Measurements from ENCODE around the gene IGSF23.

The IGSF23 gene

DNA sequence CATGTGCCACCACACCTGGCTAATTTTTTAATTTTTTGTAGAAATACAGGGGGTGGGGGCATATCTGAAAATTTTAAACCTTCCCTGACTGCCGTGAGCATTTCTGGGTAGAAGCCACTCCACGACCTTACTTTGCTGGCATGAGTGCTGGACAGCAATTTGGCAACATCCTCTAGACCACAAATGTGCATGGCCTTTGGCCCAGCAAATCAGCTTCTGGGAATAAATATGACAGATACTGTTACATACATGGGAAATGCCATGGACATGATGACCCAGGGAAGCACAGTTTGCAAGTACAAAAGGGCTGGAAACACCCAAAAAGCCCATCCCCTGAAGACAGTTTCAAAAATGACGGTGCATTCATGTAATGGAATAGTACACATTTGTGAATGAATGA is 27.2 kb downstream of the IGSF23 start:
- no peak overlapping the region for H3K4me3 ChIP-seq (ENCODE audit: low read depth, low read length)

GRCh38 chr19:44641501-44642265 is 28.3 kb downstream of the IGSF23 start:
- H3K4me3 ChIP-seq (ENCODE audit: low read depth, low read length): no peak overlapping the region

DNA sequence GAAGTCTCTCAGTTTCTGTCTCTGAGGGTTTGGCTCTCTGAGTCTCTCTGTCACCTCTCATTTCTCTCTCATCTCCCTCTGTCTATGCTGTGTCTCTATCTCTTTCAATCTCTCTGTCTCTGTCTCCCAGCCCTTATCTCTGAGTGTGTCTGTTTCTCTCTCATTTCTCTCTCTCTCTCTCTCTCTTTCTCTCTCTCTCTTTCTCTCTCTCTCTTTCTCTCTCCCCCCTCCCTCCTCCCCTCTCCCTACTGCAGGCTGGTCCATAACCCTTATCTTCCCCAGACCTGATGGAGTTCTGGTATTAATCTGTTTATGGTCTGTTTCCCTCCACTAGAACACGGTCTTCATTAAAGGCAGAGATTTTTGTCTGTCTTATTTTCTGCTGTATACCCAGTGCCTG is 29.0 kb downstream of the IGSF23 start:
- no peak overlapping the region for H3K4me3 ChIP-seq (ENCODE audit: low read depth, low read length)

- H3K4me3 ChIP-seq (ENCODE audit: low read depth, low read length): peak within 1 kb of the TSS; percentile 76
Observed at GRCh38 chr19:44643605-44644401, 30.4 kb downstream of the IGSF23 start, which contains the start of gene PVR. TSS of gene PVR (plus strand) at chr19:44643910. CDS start at chr19:44644097, 187 bp downstream.

DNA sequence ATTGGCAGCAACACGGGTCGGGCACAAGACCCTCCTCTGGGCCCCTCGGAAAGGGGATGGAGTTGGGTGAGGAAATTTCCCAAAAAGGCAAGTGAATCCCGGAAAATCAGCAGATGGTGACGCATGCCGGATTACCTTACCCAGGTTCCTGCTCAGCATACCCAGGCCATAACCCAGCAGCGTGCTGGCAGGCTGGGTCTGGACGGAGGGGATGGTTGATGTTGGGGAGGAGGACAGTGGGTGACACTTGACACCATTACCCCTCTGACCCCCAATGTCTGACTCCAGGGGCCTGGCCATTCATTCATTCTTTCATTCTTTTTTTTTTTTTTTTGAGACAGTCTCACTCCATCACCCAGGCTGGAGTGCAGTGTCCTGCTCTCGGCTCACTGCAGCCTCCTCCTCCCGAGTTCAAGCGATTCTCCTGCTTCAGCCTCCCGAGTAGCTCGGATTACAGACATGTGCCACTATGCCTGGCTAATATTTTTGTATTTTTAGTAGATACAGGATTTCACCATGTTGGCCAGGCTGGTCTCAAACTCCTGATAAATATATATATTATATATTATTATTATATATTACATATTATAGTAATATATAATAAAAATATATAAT is 31.1 kb downstream of the IGSF23 start:
- H3K4me3 ChIP-seq (ENCODE audit: low read depth, low read length): peak overlapping the region; percentile 76

- H3K4me3 ChIP-seq (ENCODE audit: low read depth, low read length): no peak overlapping the region
Observed at GRCh38 chr19:44645407-44646048, 32.2 kb downstream of the IGSF23 start.

GRCh38 chr19:44646049-44646416 is 32.7 kb downstream of the IGSF23 start:
- H3K4me3 ChIP-seq (ENCODE audit: low read depth, low read length): no peak overlapping the region

GRCh38 chr19:44647144-44647543 is 33.8 kb downstream of the IGSF23 start:
- H3K4me3 ChIP-seq (ENCODE audit: low read depth, low read length): no peak overlapping the region

- H3K4me3 ChIP-seq (ENCODE audit: low read depth, low read length): no peak overlapping the region
Observed at GRCh38 chr19:44648631-44649251, 35.4 kb downstream of the IGSF23 start.

GRCh38 chr19:44649578-44650145 is 36.3 kb downstream of the IGSF23 start:
- H3K4me3 ChIP-seq (ENCODE audit: low read depth, low read length): no peak overlapping the region

- no peak overlapping the region for H3K4me3 ChIP-seq (ENCODE audit: low read depth, low read length)
Observed at GRCh38 chr19:44653343-44653742, 40.0 kb downstream of the IGSF23 start.

DNA sequence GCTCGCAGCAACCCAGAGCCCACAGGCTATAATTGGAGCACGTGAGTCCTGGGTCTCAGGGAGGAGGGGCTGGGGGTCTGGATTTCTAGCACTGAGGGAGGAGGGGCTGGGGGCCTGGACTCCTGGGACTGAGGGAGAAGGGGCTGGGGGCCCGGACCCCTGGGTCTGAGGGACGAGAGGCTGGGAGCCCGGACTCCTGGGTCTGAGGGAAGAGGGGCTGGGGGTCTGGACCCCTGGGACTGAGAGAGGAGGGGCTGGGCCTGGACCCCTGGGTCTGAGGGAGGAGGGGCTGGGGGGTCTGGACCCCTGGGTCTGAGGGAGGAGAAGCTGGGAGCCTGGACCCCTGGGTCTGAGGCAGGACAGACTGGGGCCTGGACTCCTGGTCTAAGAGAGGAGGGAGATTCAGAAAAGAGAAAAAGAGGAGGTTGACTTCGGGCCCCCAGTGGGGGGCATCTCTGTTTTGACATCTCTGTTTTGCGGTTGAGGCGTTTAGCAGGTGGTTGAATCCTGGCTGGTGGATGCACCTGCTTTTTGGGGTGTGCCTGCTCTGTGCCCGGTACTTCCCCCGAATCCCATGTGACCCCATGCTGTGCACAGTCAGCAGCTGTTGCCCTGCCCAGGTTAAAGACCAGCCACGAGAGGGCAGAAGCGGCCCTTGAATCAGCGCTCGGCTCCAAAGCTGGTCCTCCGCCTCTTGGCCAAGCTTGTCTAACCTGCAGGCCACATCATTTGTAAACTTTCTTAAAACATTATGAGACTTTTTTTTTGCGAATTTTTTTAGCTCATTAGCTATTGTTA is 40.8 kb downstream of the IGSF23 start:
- H3K4me3 ChIP-seq (ENCODE audit: low read depth, low read length): no peak overlapping the region

- H3K4me3 ChIP-seq (ENCODE audit: low read depth, low read length): no peak overlapping the region
Observed at GRCh38 chr19:44657211-44657921, 44.0 kb downstream of the IGSF23 start.

GRCh38 chr19:44658069-44658733 is 44.8 kb downstream of the IGSF23 start:
- no peak overlapping the region for H3K4me3 ChIP-seq (ENCODE audit: low read depth, low read length)

GRCh38 chr19:44660081-44660480 is 46.7 kb downstream of the IGSF23 start:
- H3K4me3 ChIP-seq (ENCODE audit: low read depth, low read length): no peak overlapping the region

DNA sequence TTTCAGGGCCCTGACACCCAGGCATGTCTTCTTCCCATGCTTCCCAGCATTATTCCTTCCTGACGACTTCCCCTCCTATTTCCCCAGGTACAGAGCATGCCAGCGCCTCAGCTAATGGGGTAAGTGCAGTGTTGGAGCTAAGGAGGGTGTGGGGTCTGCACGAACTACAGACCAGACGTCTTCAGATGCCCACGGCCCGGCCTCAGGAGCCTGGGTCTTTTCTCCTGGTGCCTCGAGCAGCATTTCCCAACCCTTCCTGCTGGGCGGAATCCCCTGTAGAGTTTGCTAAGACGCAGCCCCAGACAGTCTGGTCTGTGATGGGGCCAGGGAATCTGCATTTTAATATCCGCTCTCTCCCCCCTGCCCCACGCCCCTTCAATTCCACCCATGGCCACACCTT is 47.8 kb downstream of the IGSF23 start:
- no peak overlapping the region for H3K4me3 ChIP-seq (ENCODE audit: low read depth, low read length)

- no peak overlapping the region for H3K4me3 ChIP-seq (ENCODE audit: low read depth, low read length)
Observed at GRCh38 chr19:44661904-44662303, 48.5 kb downstream of the IGSF23 start.

- H3K4me3 ChIP-seq (ENCODE audit: low read depth, low read length): no peak overlapping the region
Observed at GRCh38 chr19:44662691-44663385, 49.5 kb downstream of the IGSF23 start.
